DND-41 (cell line): ENCODE measurements around the gene JUP.

Experiments
- ATAC-seq: fragments of 200-7000 bp; cut with Tn5 transposase; 3 replicates; pipeline ENCODE4 v1.9.1; 2021; ENCODE audit warnings: low read depth; ENCODE audit not compliant: insufficient read depth
- DNase-seq: peaks from one replicate; pipeline ENCODE4 v3.0.0-alpha.2; 2020
- H2AFZ ChIP-seq: 2 replicates; pipeline ENCODE4 v1.6.0; 2012; ENCODE audit warnings: low read depth, low read length
- H3K27ac ChIP-seq: 2 replicates; pipeline ENCODE4 v1.5.1; 2012; ENCODE audit warnings: low read length, inconsistent platforms
- H3K27me3 ChIP-seq: fragments of 200-600 bp; sonication (generic); 2 replicates; pipeline ENCODE4 v1.6.0; 2012; ENCODE audit warnings: low read length, mild to moderate bottlenecking, inconsistent platforms; ENCODE audit not compliant: insufficient read depth, poor library complexity
- H3K36me3 ChIP-seq: 2 replicates; pipeline ENCODE4 v1.5.1; 2012; ENCODE audit warnings: low read length, inconsistent platforms; ENCODE audit not compliant: insufficient read depth
- H3K4me1 ChIP-seq: 2 replicates; pipeline ENCODE4 v1.5.1; 2012; ENCODE audit warnings: mild to moderate bottlenecking, low read length; ENCODE audit not compliant: insufficient read depth
- H3K4me2 ChIP-seq: 2 replicates; pipeline ENCODE4 v1.6.0; 2012; ENCODE audit warnings: mild to moderate bottlenecking, moderate library complexity, low read length, inconsistent platforms; ENCODE audit not compliant: insufficient read depth
- H3K4me3 ChIP-seq, 2 experiments: fragments of 200-600 bp in 1 of 2; shearing (Covaris generic) in 1 of 2; 2 replicates each; pipeline ENCODE4 v1.5.1; 2012 to 2016; ENCODE audit warnings: inconsistent platforms in 2 of 2, low read length in 2 of 2, mild to moderate bottlenecking in 2 of 2, low read depth in 1 of 2, moderate library complexity in 1 of 2
- H3K79me2 ChIP-seq: 2 replicates; pipeline ENCODE4 v1.6.0; 2012; ENCODE audit warnings: low read length, inconsistent platforms; ENCODE audit not compliant: insufficient read depth
- H3K9ac ChIP-seq: 2 replicates; pipeline ENCODE4 v1.6.0; 2012; ENCODE audit warnings: low read depth, mild to moderate bottlenecking, inconsistent platforms, low read length, moderate library complexity
- H3K9me3 ChIP-seq: 2 replicates; pipeline ENCODE4 v1.5.1; 2012; ENCODE audit warnings: low read length, moderate library complexity, mild to moderate bottlenecking, inconsistent platforms; ENCODE audit not compliant: insufficient read depth, severe bottlenecking
- H4K20me1 ChIP-seq: 2 replicates; pipeline ENCODE4 v1.6.0; 2012; ENCODE audit warnings: low read length; ENCODE audit not compliant: insufficient read depth
- CTCF ChIP-seq: IDR thresholded peaks from 2 replicates; pipeline ENCODE4 v1.5.1; 2012; ENCODE audit warnings: borderline replicate concordance, low read length, moderate library complexity, mild to moderate bottlenecking; ENCODE audit not compliant: poor library complexity, severe bottlenecking; ENCODE audit errors: extremely low read depth
- EZH2 ChIP-seq: IDR thresholded peaks from 3 replicates; pipeline ENCODE4 v1.6.1; 2012; ENCODE audit warnings: borderline replicate concordance, low read depth, mild to moderate bottlenecking, moderate library complexity, low read length, inconsistent platforms; ENCODE audit not compliant: severe bottlenecking

Gene JUP

DNA sequence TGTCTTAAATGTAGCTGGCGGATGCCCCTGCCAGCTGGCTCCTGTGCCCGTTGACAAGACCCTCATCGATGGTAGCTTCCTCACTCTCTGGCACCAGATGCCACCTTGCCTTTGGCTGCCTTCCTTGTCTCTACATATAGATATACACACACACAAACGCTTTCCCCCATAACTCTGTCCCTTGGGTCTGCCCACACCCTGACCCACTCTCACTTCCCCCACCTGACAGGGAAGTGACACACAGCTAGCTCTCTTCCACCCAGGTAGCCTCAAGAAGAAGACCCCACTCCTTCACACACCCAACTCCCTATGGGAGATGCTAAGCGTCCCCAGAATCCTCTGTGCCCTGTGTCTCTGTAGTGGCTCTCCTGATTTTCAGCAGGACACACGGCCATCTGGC, 25.6 kb downstream of the JUP start:
- Histone ChIP-seq H3K4me2 (no peak overlapping the region), H4K20me1 (no peaks in the 10 kb centered on the region), H2AFZ (no peak overlapping the region), H3K4me1 (no peaks in the 10 kb centered on the region), H3K9me3 (no peaks in the 10 kb centered on the region), H3K27me3 (no peaks in the 10 kb centered on the region), H3K4me3 (no peak overlapping the region), H3K79me2 (no peaks in the 10 kb centered on the region), H3K36me3 (no peaks in the 10 kb centered on the region), H3K9ac (no peak overlapping the region), H3K27ac (no peak overlapping the region)
- DNase-seq, result no peak
- TF ChIP-seq EZH2, result no peak
- no peak for TF ChIP-seq CTCF
- no peak for ATAC-seq

DNA sequence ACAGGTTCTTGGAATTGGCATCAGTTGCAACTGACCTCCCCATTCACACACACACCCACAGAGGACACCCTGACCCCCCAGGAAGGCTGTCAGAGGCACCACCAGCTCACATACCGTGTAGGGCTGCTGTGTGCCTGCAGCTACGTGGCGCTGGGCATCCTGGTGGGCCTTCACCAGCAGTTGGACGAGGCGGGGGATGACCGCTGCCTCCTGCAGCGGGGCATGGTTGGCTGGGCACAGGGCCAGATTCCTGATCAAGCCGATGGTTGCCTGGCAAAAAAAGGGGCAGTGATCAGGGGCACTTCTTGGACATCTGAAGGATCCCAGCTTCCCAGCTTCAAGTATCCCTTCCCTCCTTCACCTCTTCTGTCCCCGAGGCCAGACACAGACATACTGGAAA, 27.9 kb downstream of the JUP start:
- no peak overlapping the region for H2AFZ ChIP-seq
- no peak overlapping the region for H3K27ac ChIP-seq
- no peaks in the 10 kb centered on the region for H3K27me3 ChIP-seq
- H4K20me1 ChIP-seq, result no peaks in the 10 kb centered on the region
- ATAC-seq, result no peak
- H3K9ac ChIP-seq, result no peak overlapping the region
- no peaks in the 10 kb centered on the region for H3K9me3 ChIP-seq
- TF ChIP-seq EZH2 (no peak), CTCF (no peak)
- no peaks in the 10 kb centered on the region for H3K36me3 ChIP-seq
- no peak for DNase-seq
- no peaks in the 10 kb centered on the region for H3K4me1 ChIP-seq
- no peak overlapping the region for H3K4me3 ChIP-seq
- H3K4me2 ChIP-seq, result no peak overlapping the region
- H3K79me2 ChIP-seq, result no peaks in the 10 kb centered on the region

- no peaks in the 10 kb centered on the region for H3K79me2 ChIP-seq
- ATAC-seq (no peak), DNase-seq (no peak)
- H3K4me2 ChIP-seq, result no peak overlapping the region
- H3K4me1 ChIP-seq, result no peaks in the 10 kb centered on the region
- no peaks in the 10 kb centered on the region for H3K27me3 ChIP-seq
- no peak overlapping the region for H3K9ac ChIP-seq
- no peak overlapping the region for H3K27ac ChIP-seq
- no peaks in the 10 kb centered on the region for H3K9me3 ChIP-seq
- no peak overlapping the region for H2AFZ ChIP-seq
- H3K4me3 ChIP-seq, result no peak overlapping the region
- TF ChIP-seq EZH2, result no peak
- TF ChIP-seq CTCF, result no peak
- no peaks in the 10 kb centered on the region for H4K20me1 ChIP-seq
- no peaks in the 10 kb centered on the region for H3K36me3 ChIP-seq
Observed at GRCh38 chr17:41754066-41754465, 32.4 kb downstream of the JUP start.

DNA sequence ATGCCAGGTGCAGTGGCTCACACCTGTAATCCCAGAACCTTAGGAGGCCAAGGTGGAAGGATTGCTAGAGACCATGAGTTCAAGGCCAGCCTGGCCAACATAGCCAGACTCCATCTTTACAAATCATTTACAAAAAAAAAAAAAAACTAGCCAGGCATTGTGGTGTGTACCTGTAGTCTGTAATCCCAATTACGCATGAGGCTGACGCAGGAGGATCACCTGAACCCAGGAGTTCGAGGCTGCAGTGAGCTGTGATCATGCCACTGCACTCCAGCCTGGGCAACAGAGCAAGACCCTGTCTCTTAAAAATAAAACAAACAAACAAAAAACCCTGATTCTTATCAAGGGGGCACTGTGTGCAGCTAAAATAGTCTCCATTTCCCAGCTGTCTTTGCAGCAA, 35.2 kb downstream of the JUP start:
- no peak overlapping the region for H2AFZ ChIP-seq
- no peak overlapping the region for H3K9ac ChIP-seq
- TF ChIP-seq CTCF (no peak), EZH2 (no peak)
- no peaks in the 10 kb centered on the region for H3K27me3 ChIP-seq
- no peak for DNase-seq
- no peak overlapping the region for H3K27ac ChIP-seq
- no peak overlapping the region for H3K4me3 ChIP-seq
- no peaks in the 10 kb centered on the region for H4K20me1 ChIP-seq
- ATAC-seq, result no peak
- no peaks in the 10 kb centered on the region for H3K36me3 ChIP-seq
- H3K79me2 ChIP-seq, result no peaks in the 10 kb centered on the region
- H3K4me2 ChIP-seq, result no peak overlapping the region
- no peaks in the 10 kb centered on the region for H3K4me1 ChIP-seq
- no peaks in the 10 kb centered on the region for H3K9me3 ChIP-seq
